ENCODE measurements around the gene ABCD1.
"Not testable (repeated sequence)": the region's sequence is repeated elsewhere in the genome, so short reads cannot be mapped to it uniquely, and the experiment has no call there.

The ABCD1 gene

GRCh38 chrX:153694256-153694655 lies 30.4 kb upstream of the ABCD1 start:
- not testable (repeated sequence) for DNase-seq (ENCODE audit: low read depth in 2 of 2)

GRCh38 chrX:153694687-153695270 lies 29.9 kb upstream of the ABCD1 start:
- DNase-seq (ENCODE audit: low read depth in 2 of 2): no peak

DNA sequence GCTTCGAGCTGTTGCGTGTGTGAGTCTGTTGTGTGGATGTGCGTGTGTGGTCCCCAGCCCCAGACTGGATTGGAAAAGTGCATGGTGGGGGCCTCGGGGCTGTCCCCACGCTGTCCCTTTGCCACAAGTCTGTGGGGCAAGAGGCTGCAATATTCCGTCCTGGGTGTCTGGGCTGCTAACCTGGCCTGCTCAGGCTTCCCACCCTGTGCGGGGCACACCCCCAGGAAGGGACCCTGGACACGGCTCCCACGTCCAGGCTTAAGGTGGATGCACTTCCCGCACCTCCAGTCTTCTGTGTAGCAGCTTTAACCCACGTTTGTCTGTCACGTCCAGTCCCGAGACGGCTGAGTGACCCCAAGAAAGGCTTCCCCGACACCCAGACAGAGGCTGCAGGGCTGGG lies 28.6 kb upstream of the ABCD1 start:
- no peak for DNase-seq (ENCODE audit: low read depth in 2 of 2)

- DNase-seq (ENCODE audit: low read depth in 2 of 2): not testable (repeated sequence)
Measured at GRCh38 chrX:153696538-153696937, 28.1 kb upstream of the ABCD1 start.

GRCh38 chrX:153696986-153697722 lies 27.5 kb upstream of the ABCD1 start:
- DNase-seq (ENCODE audit: low read depth in 2 of 2): not testable (repeated sequence)

GRCh38 chrX:153697924-153698865 lies 26.5 kb upstream of the ABCD1 start:
- DNase-seq (ENCODE audit: low read depth in 2 of 2): no peak

GRCh38 chrX:153699210-153699783 lies 25.4 kb upstream of the ABCD1 start:
- DNase-seq (ENCODE audit: low read depth in 2 of 2): not testable (repeated sequence)

- not testable (repeated sequence) for DNase-seq (ENCODE audit: low read depth in 2 of 2)
Measured at GRCh38 chrX:153699784-153700371, 24.8 kb upstream of the ABCD1 start.

DNA sequence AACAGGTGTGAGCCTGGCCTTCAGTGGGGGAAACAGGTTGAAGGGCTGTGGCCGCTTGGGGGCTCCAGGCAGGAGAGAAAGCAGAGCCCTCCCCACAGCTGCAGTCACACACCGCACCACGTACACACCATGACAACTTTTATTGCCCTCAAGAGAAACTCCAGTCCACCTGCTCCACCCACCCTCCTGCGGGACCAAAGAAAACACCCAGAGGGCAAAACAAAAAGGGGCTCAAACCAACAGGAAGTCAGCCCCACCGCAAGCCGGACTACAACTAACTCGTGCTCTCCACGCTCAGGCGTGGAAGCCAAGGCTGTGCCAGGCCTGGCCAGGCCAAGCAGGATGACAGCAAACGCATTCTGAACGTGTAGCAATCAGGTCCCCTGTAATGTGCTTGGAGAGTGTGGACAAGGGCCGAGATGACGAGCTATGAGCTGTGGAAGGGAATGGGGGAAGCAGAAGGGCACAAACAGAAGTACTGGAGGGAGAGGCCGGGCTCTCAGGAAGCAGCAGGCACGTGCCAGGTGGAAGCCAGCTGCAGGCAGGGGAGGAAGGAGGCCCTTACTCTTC lies 24.2 kb upstream of the ABCD1 start:
- DNase-seq (ENCODE audit: low read depth in 2 of 2): no peak

DNA sequence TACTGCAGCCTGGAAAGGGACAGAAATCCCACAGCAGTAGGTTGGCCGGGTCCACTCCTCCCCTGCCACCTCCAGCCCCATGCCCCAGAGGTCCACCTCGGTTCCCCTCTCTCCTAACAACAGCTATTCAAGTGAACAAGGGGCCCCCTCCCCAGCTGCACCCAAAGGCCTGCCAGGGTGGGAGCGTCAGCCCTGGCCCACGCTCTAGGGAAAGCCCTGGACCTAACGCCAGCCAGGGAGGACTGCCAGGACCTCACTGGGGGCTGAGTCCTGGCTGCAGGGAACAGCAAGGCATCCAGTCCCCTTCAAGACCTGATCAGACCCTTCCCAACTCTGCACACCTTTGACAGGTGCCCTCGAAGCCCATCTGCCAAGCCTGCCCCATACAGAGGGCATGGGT lies 23.7 kb upstream of the ABCD1 start:
- DNase-seq (ENCODE audit: low read depth in 2 of 2): no peak

- no peak for DNase-seq (ENCODE audit: low read depth in 2 of 2)
Measured at GRCh38 chrX:153701706-153702105, 22.9 kb upstream of the ABCD1 start.

GRCh38 chrX:153702336-153703035 lies 22.2 kb upstream of the ABCD1 start:
- DNase-seq (ENCODE audit: low read depth in 2 of 2): no peak

GRCh38 chrX:153703036-153703370 lies 21.7 kb upstream of the ABCD1 start:
- DNase-seq (ENCODE audit: low read depth in 2 of 2): no peak

DNA sequence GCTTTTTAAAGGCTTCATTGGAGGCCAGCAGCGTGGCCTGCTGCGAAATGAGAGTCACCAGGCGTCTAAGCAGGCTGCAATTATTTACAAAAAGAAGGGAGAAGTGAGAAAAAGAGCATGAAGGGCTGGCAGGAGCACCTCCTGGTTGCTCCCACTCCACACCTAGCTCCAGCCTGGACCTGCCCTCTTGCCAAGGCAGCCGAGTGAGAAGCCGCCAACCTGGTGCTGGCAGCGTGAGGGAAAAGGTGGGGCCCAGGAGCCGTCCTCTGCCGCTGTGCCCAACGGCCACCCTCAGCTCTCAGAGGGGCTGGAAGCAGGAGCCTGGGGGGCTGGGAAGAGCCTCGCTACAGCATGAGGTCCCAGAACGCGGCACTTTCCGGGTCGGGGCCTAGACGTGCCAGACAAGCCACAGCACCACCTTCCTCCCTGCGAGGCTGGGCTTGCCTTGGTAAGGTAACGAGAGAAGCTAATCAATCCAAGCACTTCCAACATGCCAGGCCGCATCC lies 20.6 kb upstream of the ABCD1 start:
- DNase-seq (ENCODE audit: low read depth in 2 of 2): no peak

DNA sequence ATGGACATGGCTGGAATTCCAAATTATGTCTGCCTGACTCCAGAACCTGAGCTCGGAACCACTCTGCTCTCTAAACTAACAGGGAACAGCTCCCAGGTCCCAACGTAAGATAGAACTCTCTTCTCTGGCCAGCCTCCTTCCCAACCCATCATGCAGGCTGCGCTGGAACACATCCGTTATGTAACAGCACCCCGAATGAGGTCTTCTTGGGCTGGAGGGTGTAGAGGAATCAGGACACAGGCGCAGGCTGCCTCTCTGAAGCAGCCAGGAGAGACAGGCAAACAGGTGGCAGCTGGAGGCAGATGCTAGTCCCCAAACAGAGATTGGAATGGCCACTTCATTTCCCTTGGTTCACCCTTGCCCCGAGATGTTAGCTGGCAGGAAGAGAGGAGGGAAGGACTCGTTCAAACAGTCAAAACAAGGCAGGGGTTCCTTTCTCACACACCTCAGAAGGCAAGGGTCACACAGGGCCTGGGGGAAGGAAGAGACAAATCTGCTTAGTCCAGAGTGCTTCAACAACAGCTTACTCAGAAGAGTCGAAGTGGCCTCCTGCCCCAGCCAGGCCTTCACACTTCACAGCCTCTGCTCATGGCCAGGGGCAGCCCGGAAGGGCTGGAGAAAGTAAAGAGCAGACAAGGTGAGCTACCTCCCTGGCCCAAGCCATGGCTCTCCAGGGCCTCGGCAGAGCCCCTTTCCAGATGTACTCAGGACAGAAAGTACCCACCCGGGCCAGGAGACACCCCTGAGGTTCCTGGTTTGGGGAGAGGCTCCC lies 19.8 kb upstream of the ABCD1 start:
- not testable (repeated sequence) for DNase-seq (ENCODE audit: low read depth in 2 of 2)

DNA sequence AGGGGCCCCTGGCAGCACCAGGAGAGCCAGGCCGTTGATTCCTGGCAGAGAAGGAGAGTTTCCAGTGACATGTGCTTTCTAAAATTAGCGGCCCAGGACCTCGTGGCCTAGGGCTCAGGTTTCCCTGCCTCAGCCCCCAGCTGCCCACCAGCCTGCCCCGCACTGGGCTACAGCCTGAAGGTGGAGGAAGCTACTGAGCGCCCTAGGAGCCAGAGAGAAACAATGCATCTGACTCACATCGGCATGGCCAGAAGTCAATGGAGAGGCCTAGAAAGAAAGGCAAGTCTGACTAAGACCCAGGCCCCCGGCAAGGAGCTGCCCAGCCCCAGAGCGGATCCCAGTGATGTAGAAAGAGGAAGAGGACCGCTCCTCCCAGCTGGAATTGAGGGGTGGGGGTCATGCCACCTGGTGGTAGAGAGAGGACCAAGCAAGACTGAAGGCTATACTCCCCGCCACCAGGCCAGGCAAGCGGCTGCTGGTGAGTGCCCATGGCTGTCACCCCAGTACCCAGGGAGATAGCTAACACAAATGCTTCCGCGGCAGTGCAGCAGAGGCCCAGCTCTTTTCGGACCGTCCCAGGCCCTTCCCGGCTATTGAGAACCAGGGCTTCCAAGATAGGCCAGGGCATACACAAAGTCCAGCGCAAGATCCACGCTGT lies 19.1 kb upstream of the ABCD1 start:
- not testable (repeated sequence) for DNase-seq (ENCODE audit: low read depth in 2 of 2)

DNA sequence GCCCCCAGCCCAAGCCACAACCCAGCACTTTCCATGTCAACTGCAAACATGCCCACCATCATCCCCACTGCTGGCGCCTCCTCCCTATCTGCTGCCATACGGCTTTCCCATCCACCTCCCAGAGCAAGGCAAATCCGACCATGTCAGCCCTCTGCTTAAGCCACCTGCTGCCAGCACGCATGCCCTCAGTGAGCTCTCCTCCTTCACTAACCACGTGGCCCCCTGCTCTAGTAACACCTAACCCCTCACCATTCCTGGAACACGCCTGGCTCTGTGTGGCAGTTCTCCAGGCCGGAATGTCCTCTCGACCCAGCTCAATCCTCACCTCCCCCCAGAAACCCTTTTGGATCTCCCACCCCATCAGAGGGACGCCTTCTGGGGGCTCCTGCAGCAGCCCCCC lies 17.9 kb upstream of the ABCD1 start:
- no peak for DNase-seq (ENCODE audit: low read depth in 2 of 2)

- no peak for DNase-seq (ENCODE audit: low read depth in 2 of 2)
Measured at GRCh38 chrX:153707406-153707805, 17.2 kb upstream of the ABCD1 start.

- peak in 1 of 2 donors; percentile 40 for DNase-seq (ENCODE audit: low read depth in 2 of 2)
Measured at GRCh38 chrX:153708415-153708814, 16.2 kb upstream of the ABCD1 start.

All from stimulated activated CD4-positive, alpha-beta T cell treated with anti-CD3 and anti-CD28 coated beads, Interleukin-4, amount 100 ng/mL, for 48 hours (primary cell).